Measurements from ENCODE around the gene ST7. TPM values are rescaled to one million over a fixed set of nuclear protein-coding genes. Genes with fewer than 3 reads are reported as not detected.

ST7 gene
- polyA plus RNA-seq, 3 donors from 2014 or later: 11.3 to 14.7 (median 14.2) TPM

DNA sequence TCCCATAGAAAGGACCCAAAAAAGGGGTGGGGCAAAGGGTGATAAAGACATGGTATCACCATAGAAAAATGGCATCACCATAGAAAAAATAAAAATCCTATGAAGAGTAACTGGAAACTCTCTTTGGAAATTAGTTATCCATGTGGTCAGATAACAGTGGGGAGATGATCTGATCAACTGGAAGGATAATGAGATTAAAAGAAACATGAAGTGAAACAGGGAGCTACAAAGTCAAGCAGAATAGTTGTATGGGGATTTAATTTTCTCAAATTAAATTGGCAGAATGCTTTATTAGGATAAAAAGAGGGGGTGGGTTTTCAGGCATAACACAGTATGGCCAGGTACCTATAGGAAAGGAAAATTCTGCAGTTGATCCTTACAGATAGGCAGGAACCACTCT, 258.3 kb downstream of the ST7 start:
- H3K4me3 Mint-ChIP-seq: no peak overlapping the region
- no peak overlapping the region for H3K27ac Mint-ChIP-seq
- DNase-seq: no peak
- no peaks in the 10 kb centered on the region for H3K27me3 Mint-ChIP-seq (ENCODE audit: low read depth in 3 of 3)
- H3K9me3 Mint-ChIP-seq: no peaks in the 10 kb centered on the region
- H3K4me1 Mint-ChIP-seq: no peaks in the 10 kb centered on the region
- H3K36me3 Mint-ChIP-seq: peaks cover 4 to 9% (median 8%) of the 10 kb centered on the region in 3 donors

DNA sequence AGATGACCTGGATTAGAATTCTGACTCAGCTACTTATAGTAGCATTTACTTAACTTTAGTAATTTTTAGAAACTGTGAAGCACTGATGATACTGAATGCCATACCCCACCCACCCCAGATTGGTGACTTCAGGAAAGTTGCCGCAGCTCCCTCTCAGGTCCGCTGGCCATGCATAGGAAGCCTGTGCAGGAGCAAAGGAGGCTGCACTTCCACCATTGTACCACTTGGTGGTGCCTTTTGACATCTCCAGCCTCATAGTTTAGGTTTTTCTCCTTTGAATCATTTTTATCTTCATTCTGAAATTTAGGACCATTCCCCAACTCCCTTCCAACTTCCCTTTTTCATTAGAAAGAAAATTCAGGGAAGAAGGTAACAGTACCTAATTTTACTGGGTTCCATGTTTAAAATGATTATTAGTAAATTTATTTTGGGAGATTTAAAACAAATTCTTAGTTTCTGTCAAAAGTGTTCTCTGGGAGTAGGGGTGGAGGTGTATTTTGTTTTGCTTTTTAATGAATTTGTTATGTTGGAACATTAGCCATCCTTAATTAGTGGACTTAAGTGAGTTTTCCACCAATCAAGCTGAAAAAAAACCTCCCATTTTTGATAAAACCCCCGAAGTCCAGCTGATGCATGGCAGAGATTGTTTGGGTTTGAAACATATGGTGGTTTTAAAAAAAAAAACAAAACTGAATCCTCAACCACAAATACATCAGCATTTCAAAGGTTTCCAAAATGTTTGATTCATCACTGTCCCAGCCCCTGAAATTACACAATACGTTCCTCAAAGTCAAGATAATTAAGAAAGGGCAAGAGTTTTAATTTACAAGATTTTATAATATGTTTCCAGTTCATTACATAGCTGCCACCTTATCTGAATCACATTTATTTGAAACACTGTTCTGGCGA, 259.9 kb downstream of the ST7 start:
- Mint-ChIP-seq H3K27me3 (ENCODE audit: low read depth in 3 of 3) (no peaks in the 10 kb centered on the region), H3K36me3 (peaks cover 4 to 9% (median 4%) of the 10 kb centered on the region in 3 donors), H3K27ac (no peak overlapping the region), H3K4me1 (no peaks in the 10 kb centered on the region), H3K9me3 (no peaks in the 10 kb centered on the region), H3K4me3 (no peak overlapping the region)
- peak in 2 of 3 donors; percentile 9 to 23 for DNase-seq

DNA sequence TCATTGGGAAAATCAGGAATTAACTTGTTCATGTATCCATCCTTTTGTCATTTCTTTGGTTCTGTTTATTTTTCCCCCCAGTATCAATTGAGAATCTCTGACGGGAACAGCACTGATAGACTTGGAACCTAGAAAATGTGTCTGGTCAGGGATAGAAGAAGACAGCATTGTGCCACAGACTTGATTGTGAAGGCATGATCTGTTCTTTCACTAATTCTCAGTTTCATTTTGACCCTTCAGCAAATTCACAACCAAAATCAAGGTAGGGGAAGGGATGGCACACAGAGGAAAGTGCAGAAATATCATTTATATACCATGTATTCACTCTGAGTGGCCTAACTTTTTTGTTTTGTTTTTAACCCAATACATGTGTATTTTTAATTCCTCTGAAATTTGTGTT, 262.7 kb downstream of the ST7 start:
- Mint-ChIP-seq H3K27ac (no peak overlapping the region), H3K4me1 (no peaks in the 10 kb centered on the region), H3K27me3 (ENCODE audit: low read depth in 3 of 3) (no peaks in the 10 kb centered on the region), H3K9me3 (no peaks in the 10 kb centered on the region), H3K36me3 (peaks cover 0 to 10% (median 7%) of the 10 kb centered on the region in 3 donors), H3K4me3 (no peak overlapping the region)
- DNase-seq: no peak

GRCh38 chr7:117216436-117217069, 263.3 kb downstream of the ST7 start:
- Mint-ChIP-seq H3K9me3 (no peaks in the 10 kb centered on the region), H3K4me1 (no peaks in the 10 kb centered on the region), H3K27me3 (ENCODE audit: low read depth in 3 of 3) (no peaks in the 10 kb centered on the region), H3K27ac (no peak overlapping the region), H3K36me3 (peaks cover 0 to 10% (median 7%) of the 10 kb centered on the region in 3 donors), H3K4me3 (no peak overlapping the region)
- DNase-seq: no peak

DNA sequence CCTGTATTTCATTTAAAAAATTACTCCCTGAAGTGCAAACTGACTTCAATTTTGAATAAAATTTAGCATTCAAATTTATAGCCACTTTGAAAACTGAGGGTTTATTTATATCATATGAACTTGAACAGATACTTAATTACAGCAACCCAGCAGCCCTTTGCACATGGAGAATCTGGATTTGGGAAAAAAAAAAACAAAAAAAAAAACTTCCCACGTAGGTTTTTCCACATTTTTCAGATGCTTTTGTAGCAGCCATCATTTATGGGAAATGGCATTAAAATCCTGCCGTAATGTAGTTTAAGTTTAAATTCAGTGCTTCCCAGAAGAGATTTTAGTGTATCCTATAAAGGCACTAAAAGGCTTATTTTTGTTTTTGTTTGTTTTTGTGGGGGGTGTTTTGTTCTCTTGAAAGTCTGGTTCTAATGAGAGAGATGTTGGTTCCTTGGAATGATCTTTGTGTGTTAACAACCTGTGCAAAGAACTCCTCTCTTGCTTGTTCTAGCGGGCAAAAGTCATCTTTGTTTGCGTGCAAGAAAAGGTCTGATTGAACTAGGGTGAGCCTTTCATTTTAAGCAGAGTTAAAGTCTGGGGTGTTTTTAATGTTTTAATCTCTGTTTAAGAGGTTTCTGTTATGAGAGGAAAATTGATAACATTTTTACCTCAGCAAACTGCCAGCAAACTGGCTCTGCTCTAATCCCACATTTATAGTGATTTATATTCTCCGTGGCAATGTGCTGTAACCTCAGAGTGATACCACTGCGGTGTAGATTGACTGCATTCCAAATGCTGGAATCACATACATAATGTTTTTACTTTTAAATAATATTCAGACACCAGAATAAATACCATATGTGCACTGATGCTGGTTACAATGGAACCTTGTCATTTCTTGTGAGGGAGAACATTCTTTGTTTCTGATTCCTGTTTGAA, 264.1 kb downstream of the ST7 start:
- Mint-ChIP-seq H3K36me3 (peaks cover 0 to 15% (median 7%) of the 10 kb centered on the region in 3 donors), H3K4me3 (no peak overlapping the region), H3K27ac (no peak overlapping the region), H3K9me3 (no peaks in the 10 kb centered on the region), H3K4me1 (no peaks in the 10 kb centered on the region), H3K27me3 (ENCODE audit: low read depth in 3 of 3) (no peaks in the 10 kb centered on the region)
- no peak for DNase-seq

DNA sequence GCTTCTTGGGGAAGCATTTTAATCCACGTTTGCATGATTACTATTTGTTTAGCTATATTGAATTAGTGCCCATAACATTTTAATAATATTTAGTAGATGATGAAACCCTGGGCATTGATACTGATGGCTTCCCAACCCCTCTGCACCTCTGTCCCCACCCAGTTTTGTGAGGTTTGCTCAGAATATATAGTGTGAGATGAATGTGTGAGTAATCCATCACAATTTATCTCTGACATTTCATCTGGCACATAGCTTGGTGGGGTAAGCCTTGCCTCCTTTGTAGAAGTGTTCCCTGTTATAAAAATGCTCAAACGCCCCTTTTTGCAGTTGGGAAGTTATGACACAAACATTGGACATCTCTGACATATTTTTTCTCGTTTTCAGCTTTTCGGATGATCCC, 265.4 kb downstream of the ST7 start:
- no peak overlapping the region for H3K27ac Mint-ChIP-seq

GRCh38 chr7:117219485-117219884, 266.2 kb downstream of the ST7 start:
- H3K27ac Mint-ChIP-seq: no peak overlapping the region
- H3K4me3 Mint-ChIP-seq: no peak overlapping the region
- DNase-seq: no peak
- no peaks in the 10 kb centered on the region for H3K9me3 Mint-ChIP-seq
- H3K4me1 Mint-ChIP-seq: no peaks in the 10 kb centered on the region
- peaks cover 7 to 28% (median 20%) of the 10 kb centered on the region in 3 donors for H3K36me3 Mint-ChIP-seq
- H3K27me3 Mint-ChIP-seq (ENCODE audit: low read depth in 3 of 3): no peaks in the 10 kb centered on the region

More for the DNA sequence above, 265.4 kb downstream of the ST7 start:
- Mint-ChIP-seq H3K27me3 (ENCODE audit: low read depth in 3 of 3) (no peaks in the 10 kb centered on the region), H3K36me3 (peaks cover 7 to 28% (median 20%) of the 10 kb centered on the region in 3 donors), H3K9me3 (no peaks in the 10 kb centered on the region), H3K4me3 (no peak overlapping the region), H3K4me1 (no peaks in the 10 kb centered on the region)
- no peak for DNase-seq

- DNase-seq: no peak
- Mint-ChIP-seq H3K27ac (no peak overlapping the region), H3K9me3 (no peaks in the 10 kb centered on the region), H3K4me3 (no peak overlapping the region), H3K36me3 (peaks cover 7 to 29% (median 20%) of the 10 kb centered on the region in 3 donors), H3K27me3 (ENCODE audit: low read depth in 3 of 3) (no peaks in the 10 kb centered on the region), H3K4me1 (no peaks in the 10 kb centered on the region)
Observed at GRCh38 chr7:117220836-117221235, 267.5 kb downstream of the ST7 start.

- peaks cover 7 to 28% (median 25%) of the 10 kb centered on the region in 3 donors for H3K36me3 Mint-ChIP-seq
- H3K27ac Mint-ChIP-seq: no peak overlapping the region
- no peaks in the 10 kb centered on the region for H3K9me3 Mint-ChIP-seq
- DNase-seq: no peak
- no peaks in the 10 kb centered on the region for H3K27me3 Mint-ChIP-seq (ENCODE audit: low read depth in 3 of 3)
- no peak overlapping the region for H3K4me3 Mint-ChIP-seq
- H3K4me1 Mint-ChIP-seq: no peaks in the 10 kb centered on the region
Observed at GRCh38 chr7:117225536-117225935, 272.2 kb downstream of the ST7 start.

- Mint-ChIP-seq H3K36me3 (peaks cover 7 to 25% (median 22%) of the 10 kb centered on the region in 3 donors), H3K4me1 (no peaks in the 10 kb centered on the region), H3K4me3 (no peak overlapping the region), H3K27me3 (ENCODE audit: low read depth in 3 of 3) (peaks cover 0 to 4% (median under 1%) of the 10 kb centered on the region in 3 donors), H3K9me3 (peaks cover 0 to 3% (median 0%) of the 10 kb centered on the region in 6 donors), H3K27ac (no peak overlapping the region)
- DNase-seq: no peak
Observed at GRCh38 chr7:117227091-117227490, 273.8 kb downstream of the ST7 start.

GRCh38 chr7:117229350-117229749, 276.0 kb downstream of the ST7 start:
- H3K36me3 Mint-ChIP-seq: peaks cover 0 to 12% (median 9%) of the 10 kb centered on the region in 3 donors
- no peak overlapping the region for H3K27ac Mint-ChIP-seq
- H3K27me3 Mint-ChIP-seq (ENCODE audit: low read depth in 3 of 3): peaks cover 0 to 4% (median 2%) of the 10 kb centered on the region in 3 donors
- no peak overlapping the region for H3K4me3 Mint-ChIP-seq
- no peaks in the 10 kb centered on the region for H3K4me1 Mint-ChIP-seq
- no peak for DNase-seq
- H3K9me3 Mint-ChIP-seq: peaks cover 0 to 5% (median under 1%) of the 10 kb centered on the region in 6 donors

DNA sequence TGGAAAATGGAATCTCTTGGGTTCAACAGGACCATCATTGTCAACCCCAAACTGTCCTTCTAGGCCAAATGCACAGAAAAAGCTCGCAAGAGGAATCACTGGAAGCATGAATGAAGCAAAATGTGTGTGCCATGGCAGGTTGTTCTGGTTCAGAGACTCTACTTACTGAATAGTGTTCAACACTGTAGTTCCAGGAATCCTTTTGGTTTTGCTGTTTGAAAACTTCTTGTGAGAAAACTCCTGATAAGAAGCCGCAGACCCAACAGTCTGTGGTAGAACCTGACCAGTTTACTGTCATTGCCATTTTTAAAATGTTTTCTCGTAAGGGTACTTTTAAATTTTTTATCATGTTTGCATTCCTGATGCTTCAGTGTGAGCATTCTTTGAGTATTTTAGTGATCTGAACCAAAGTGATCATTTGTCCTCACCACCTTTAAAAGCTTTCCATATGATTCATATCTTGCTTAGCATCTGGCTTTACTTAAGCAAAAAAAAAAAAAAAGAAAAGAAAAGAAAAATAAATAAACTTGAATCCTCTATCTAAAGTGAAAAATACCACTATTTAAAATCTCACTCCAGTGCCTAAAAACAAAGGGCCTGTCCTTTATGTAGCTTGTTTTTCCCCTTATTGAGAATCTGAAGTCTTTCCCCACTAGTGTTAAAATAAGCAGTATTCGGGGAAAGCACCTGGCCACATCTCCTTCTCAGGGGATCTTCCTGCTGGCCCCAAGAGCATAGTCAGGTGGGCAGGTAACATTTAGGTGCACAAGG, 277.2 kb downstream of the ST7 start:
- no peak overlapping the region for H3K27ac Mint-ChIP-seq
- no peaks in the 10 kb centered on the region for H3K4me1 Mint-ChIP-seq
- DNase-seq: no peak
- peaks cover 0 to 7% (median 6%) of the 10 kb centered on the region in 3 donors for H3K27me3 Mint-ChIP-seq (ENCODE audit: low read depth in 3 of 3)
- peaks cover 0 to 5% (median 1%) of the 10 kb centered on the region in 6 donors for H3K9me3 Mint-ChIP-seq
- H3K4me3 Mint-ChIP-seq: no peak overlapping the region
- H3K36me3 Mint-ChIP-seq: peaks cover 0 to 12% (median 9%) of the 10 kb centered on the region in 3 donors

- Mint-ChIP-seq H3K9me3 (peaks cover 0 to 5% (median 3%) of the 10 kb centered on the region in 6 donors), H3K4me3 (no peak overlapping the region), H3K27ac (no peak overlapping the region), H3K27me3 (ENCODE audit: low read depth in 3 of 3) (peaks cover 2 to 11% (median 8%) of the 10 kb centered on the region in 3 donors), H3K36me3 (peaks cover 0 to 12% (median 6%) of the 10 kb centered on the region in 3 donors), H3K4me1 (no peaks in the 10 kb centered on the region)
- DNase-seq: no peak
Observed at GRCh38 chr7:117231047-117231359, 277.7 kb downstream of the ST7 start.

All from immature natural killer cell (primary cell).